ENCODE results near the gene ANKRD63.

DNA sequence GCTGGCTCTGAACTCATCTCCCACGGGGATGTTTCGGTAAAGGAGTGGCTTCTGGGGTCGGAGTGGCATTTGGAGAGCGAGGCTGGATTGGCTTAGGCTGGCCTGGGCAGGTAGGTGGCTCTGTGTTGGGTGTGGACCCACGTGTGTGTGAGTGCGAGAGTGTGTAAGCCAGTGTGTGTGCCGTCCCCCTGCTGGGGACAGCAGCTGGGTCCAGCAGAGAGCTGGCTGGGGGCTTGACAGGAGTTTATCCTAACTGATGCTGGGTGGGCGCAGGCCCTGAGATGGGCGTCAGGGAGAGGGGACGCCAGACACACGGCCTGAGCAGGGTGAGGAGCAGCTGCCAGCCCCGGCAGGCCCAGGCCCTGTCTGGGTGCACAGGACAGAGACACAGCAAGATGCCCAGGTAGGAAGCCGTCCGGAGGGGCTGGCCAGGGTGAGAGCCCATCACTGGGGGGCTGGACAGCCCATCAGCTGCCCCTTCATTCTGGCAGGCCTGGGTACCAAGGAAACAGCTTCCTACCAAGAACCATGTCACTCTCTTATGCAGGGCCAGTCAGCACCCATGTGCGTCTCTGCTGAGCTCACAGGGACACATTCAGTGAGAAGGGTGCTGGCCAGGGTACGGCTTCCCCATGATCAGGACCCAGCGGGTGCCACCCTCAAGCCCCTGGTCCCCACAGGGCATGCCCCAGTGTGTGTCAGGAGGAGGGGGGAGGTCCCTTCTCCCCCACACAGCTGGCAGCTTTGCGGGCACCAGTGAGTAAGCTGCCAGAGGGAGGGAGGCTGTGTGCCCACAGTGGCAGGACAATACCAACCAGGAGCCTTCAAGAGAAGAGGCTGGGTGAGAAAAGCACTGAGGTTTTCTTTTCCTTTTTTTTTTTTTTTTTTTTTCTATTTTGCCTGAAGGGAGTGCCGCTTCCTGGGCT lies 42.9 kb downstream of the ANKRD63 start:
- TF ChIP-seq, protein P1, sequence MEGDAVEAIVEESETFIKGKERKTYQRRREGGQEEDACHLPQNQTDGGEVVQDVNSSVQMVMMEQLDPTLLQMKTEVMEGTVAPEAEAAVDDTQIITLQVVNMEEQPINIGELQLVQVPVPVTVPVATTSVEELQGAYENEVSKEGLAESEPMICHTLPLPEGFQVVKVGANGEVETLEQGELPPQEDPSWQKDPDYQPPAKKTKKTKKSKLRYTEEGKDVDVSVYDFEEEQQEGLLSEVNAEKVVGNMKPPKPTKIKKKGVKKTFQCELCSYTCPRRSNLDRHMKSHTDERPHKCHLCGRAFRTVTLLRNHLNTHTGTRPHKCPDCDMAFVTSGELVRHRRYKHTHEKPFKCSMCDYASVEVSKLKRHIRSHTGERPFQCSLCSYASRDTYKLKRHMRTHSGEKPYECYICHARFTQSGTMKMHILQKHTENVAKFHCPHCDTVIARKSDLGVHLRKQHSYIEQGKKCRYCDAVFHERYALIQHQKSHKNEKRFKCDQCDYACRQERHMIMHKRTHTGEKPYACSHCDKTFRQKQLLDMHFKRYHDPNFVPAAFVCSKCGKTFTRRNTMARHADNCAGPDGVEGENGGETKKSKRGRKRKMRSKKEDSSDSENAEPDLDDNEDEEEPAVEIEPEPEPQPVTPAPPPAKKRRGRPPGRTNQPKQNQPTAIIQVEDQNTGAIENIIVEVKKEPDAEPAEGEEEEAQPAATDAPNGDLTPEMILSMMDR (optimal IDR thresholded peaks at IDR 0.05 in 1 of 3, IDR thresholded peaks at IDR 0.05 in 1 of 3, conservative IDR thresholded peaks at IDR 0.05 in 1 of 3; ENCODE audit: extremely low read depth in 1 of 3, insufficient read depth in 2 of 3, low read length in 3 of 3) = peak in 1 of 3 experiments; percentile 2
- no peak for TF ChIP-seq EZH2 (IDR thresholded peaks at IDR 0.05; ENCODE audit: low read length)

Data from keratinocyte (primary cell).